ENCODE data around the gene MYH15.

Gene MYH15

DNA sequence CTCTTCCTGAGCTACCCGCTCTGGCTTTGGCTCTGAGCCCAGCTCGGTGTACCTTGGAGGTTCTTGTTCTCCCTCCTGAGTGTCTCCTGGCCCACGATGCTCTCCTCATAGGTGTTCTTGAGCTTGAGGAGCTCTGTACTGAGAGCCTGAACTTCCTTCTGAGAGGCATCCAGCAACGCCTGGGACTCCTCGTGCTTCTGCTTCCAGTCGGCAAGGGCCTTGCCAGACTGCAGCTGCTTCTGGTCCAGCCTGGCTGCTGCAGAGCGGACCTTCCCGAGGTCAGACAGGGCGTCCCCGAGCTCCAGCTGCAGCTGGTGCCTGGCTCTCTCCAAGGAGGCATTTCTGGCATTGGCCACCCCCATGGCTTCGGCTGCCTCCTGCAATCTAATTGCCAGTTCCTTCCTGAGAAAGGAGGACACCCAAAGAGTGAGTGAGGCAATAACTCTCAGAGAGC lies 99.8 kb downstream of the MYH15 start:
- no peak for DNase-seq

DNA sequence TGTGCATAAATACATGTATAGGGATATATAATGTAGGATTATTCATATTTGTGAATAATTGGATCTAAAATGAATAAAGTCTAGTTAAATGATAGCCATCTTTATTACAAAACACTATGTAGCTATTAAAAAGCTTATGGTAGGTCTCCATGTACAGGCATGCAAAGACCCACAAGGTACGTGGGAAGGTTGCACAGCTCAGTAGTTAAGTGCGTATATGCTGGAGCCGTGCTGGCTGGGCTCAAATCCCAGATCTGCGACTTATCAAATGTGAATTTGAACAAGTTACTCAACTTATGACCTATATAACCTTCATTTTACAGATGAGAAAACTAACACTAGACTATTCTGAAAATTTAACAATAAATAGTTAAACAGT lies 100.6 kb downstream of the MYH15 start:
- no peak for DNase-seq

DNA sequence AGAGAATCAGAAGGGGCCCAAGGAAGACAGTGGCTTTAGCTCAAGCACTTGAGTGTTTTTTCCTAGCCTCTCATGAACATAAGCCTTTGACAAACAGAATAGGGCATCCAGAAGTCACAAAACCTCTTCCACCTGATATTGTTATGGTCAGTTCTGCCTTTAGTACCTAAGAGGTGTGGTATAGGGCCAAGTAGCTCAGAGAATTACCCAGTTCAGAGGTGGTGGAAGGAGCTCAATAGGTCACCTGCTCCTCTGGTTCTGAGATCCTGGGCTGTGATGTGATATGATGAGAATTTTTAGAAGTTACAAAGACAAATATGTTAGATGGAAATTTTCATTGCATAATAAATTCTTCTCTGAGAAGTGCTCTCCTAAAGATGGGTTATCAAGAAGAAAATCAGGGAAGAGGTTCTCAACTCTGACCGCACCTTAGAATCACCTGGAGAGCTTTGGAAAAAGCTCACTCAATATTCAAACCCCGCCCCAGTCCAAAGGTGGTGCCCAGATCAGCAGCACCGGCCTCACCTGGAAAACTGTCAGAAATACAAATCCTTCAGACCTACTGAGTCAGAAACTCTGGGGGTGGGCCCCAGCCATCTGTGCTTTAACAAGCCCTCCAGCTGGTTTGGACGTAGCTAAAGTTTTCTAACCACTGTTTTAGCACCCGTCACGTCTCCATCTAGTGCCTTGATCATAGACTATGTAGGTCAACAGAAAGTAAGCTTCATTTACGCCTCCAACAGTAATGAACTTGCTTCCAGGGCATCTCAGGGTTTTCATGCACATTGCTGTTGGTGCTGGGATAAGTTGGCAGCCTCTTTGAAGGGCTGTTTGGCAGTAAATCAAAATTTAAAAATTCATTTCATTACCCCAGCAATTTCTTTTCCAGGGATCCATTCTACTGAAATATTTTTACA lies 101.3 kb downstream of the MYH15 start:
- no peak for DNase-seq

DNA sequence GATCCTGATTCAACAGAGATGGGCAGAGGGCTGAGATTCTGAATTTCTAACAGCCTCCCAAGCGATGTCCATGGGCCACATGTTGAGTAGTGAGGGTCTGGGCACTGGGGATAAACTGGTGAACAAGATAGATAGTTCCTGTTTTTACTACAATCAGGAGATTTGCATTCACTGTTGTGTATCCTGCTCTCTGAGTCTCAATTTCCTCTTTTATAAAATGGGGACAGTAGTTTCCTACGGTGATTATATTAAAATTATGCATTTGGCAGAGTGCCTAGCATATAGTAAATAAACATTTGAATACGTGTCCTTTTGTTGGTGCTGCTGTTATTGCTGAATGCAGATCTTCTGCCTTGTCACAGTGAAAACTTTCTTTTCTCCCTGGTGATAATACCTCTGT lies 102.5 kb downstream of the MYH15 start:
- no peak for DNase-seq

DNA sequence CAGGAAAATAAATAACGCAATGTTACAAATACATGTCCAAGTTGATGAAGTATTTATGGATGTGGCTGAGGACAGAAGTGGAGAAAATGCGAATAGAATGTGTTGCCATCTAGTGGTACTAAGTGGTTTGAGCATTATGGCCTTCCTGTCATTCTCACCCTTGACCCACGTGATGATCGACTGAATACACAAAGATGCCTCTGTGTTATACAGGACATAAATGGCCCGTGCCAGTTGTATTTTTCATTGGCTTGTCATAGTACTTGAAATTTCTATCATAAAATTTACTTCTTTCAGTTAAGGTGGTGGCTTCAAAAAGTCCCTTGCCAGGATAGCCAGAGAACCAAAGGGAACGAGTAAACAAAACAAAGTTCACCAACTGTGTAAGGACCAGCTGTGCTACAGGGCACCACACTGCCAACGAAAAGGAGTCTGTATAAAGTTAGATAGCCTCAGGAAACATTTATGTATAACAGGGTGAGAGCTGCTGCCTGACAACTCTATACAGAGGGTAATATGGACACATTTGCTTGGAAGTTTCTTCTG lies 103.7 kb downstream of the MYH15 start:
- DNase-seq = peak; percentile 39

DNA sequence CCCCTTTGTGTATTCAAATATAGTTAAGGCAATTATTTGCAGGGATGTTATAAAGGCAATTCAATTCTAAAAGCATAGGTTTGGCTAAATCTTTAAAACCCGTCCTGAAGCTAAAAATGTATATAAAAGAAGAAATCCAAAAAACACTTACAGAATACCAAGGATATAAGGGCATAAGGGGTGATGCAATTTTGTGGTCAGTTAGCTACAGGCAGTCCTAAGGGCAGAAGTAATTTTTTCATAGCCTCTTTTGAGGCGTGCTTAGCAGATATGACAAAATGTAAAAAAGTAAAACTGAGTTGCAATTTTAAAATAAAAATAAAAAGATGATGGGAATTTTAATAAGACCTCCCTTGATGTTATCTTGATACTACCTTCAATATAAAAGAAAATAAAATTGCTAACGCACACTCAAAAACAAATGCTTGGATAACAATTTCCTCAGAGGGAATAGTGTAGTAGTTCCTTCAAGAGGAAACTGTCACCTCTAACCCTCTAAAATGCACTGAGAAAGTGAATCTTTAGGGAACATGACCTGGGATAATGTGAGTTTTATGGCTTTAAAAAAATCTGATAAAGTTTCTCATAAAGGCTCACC lies 104.2 kb downstream of the MYH15 start:
- no peak for DNase-seq

DNA sequence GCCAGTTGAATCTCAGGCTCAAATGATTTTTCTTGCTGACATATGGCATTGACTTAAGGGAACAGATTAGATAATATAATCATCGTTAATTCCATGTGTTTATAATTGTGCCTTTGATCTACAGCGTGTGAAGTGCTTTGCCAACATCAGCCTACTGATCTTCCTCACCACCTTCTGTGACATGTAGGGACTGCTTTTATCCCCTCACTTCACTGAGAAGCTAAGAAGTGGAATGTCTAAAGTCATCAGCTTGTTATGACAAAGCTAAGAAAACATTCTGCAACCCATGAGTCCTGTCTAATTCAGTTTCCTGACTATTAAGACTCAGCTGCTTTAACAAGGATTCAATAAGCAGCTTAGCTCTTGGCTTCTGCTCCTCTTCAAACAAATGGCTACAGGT lies 106.0 kb downstream of the MYH15 start:
- DNase-seq = no peak

DNA sequence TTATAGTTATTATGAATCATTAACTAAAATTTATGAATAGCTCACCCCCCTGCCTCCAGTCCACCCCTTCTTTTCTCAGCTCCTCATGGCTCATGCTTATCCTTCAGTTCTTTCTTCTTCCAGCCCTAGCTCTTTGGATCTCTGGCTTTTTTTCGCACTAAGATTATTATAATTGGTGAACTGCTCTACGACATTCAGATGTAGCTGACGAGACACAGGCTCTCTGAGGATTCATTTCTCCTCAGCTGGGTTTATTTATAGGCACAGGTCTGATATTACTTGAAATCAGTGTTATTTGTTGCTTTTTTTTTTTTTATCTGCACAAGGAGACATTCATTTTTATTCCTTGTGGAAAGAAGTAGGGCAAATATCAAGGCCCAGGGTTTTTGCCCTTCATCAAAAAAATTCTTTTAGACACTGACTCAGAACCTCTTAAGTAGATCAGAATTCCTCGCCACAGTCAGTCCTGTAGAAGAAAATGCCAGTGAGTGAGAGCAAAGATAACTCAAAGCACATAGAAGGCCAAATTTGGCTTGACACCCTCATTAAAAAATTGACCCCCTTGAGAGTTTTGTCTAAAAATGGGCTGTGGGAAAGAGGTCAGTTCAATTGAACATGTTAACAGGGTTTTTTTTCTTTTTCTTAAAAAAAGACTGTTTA lies 106.6 kb downstream of the MYH15 start:
- no peak for DNase-seq

DNA sequence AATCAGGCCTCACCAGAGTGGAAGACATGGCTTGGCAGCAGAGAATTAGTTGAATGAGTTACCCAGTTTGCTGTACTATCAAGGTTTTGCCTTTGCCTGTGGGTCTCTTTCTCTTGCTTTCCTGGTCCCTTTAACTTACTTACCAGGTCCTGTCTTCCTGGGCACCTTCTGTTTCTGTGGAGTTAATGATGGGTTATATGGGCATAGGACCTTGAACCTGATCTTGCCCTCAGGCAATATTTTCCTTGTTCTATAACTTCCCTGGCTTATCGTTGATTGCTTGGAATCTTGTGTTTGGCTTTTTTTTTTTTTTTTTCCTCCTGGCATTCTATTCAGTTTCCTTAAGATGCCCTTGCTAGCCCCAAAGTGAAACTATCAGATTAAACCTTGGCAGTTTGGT lies 107.2 kb downstream of the MYH15 start:
- no peak for DNase-seq

DNA sequence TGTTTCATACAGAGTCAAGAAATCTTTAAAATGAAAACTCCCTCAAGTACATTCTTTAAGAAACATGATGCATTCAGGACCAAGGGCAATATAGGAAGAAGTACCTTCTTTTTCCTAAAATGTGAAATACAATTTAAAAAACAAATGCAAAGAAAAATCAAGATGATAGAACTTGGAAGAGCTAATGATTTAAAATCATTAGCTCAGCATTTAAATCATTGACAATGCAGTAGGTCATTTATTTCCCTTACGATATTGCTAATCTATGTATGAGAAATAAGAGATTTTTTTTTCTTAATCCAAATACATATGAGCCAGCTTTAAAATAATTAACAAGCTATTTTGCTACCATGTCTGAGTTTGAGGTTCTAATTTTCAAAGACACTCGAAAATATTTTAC lies 108.6 kb downstream of the MYH15 start:
- no peak for DNase-seq

DNA sequence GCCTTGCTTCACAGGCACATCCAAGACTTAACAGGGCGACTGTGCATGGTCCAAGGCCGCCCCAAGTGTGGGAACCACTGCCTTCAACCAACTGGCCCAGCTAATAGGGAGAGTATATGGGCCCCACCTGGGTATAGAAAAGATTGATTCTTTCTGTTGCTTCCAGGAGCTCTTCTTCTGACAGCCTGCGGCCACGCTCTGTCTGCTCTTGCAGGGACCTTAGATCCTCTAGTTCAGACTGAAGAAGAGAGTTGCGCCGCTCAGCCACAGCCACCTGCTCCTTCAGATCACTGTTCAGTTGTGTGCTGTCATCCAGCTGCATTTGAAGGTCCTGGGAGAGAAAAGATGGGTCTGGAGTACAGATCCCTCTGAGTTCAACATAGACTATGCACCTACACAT lies 111.9 kb downstream of the MYH15 start:
- no peak for DNase-seq

DNA sequence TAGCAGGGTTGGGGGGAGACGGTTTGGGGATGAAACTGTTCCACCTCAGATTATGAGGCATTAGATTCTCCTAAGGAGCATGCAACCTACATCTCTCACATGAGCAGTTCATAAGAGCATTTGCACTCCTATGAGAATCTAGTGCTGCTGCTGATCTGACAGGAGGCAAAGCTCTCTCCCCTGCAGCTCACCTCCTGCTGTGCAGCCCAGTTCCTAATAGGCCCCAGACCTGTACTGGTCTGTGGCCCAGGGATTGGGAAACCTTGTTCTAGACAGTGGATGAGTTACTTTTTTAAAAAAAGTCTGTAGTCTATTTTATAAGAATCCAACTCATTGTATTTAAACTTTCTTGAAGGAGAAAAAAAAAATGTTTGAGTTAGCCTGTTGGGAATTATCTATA lies 114.1 kb downstream of the MYH15 start:
- DNase-seq = no peak

DNA sequence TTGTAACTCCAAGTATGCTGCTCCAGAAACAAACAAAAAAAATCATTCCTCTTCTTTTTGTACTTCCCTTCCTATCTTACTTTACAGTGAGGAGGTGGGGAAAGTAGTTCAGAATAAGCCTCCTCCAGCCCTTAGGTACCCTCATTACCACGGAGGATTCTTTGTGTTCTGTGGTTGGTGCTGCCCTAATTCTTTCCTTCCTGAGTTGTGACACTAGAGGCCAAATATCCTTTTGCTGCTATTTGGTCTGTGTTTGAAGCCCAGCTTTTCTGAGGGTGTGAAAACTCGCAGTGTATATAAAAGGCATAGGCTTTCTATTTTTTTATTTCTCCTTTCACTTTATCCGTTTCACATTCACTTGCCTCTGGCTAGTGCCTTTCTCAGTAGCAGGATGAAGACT lies 115.8 kb downstream of the MYH15 start:
- no peak for DNase-seq

DNA sequence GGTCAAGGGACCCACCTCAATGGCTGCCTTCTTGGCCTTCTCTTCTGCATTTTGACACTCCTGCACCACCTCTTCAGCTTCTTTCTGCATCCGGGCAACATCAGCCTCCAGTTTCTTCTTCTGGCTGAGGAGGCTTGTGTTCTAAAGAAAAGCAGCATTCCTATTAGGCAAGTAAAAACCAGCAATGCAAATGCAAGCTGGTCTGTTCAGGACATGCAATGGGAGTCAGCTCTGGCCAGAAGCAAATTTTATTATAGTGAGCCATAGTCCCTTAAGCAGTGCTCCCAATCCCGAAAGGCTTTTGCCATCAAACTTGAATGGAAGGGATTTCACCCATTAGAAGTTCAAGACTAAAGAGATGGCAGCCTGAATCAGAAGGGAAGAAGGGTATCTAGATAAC lies 116.4 kb downstream of the MYH15 start:
- no peak for DNase-seq

DNA sequence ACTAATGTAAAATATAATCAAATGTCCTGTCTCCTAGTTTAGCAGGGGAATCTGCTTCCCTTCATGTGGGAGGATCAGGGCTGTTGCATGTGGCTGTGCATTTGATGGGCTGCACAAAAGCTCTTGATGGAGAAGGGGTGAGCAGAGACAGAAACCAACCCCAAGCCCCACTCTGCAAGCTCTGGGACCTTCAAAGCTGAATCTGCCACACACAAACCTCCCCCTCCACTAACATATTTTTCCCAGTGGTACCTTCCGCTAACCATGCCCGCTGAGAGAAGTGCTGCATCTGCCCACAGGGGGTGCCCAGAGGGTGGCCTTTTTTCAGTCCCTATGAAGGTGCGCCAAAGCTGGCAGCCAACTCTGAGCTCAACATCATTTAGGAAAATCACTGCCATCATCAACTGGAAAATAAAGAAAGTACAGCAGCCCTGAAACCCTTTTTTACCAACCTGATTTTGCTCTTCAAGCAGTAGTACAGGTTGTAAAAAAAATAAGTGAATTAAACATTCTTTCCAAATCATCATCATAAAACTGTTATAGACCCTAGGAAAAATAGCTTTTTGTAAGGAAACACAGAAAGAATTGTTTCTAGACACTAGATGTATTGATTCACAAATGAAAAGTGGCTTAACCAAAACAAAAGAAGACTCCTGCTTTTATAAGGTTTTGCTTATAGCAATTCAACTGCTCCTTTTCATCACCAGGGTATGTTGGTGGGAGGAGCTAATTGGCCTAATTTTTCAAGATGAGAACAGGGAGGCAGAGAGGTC lies 117.1 kb downstream of the MYH15 start:
- no peak for DNase-seq

DNA sequence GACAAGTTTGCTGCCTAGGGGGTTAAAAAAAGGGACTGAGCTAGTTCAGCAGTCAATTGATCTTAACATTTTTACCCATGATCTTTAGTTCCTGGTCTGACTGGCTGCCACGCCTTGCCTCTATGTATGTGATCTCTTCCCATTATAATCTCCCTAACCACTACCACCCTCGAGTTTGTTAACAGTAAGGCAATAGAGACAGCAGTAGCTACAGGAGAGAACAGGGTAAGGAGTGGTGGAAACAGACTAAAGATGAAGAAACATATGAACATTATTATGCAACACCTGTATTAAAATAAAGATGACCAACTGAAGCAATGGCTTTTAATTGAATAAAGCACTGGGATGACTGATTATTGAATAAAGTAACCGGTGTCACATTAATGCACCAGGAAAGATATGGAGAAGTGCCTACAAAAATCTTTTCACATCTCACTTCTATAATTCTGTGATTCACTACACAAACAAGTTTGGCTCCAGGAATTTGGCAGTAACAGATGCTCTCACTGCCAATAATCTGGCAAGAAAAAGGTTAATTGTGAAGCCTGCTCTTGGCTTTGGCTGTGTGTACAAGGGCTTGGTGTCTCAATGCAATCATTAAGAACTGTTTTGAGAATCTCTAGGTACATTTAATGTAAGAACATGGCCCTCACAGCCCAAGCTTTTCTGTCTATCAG lies 118.3 kb downstream of the MYH15 start:
- no peak for DNase-seq

DNA sequence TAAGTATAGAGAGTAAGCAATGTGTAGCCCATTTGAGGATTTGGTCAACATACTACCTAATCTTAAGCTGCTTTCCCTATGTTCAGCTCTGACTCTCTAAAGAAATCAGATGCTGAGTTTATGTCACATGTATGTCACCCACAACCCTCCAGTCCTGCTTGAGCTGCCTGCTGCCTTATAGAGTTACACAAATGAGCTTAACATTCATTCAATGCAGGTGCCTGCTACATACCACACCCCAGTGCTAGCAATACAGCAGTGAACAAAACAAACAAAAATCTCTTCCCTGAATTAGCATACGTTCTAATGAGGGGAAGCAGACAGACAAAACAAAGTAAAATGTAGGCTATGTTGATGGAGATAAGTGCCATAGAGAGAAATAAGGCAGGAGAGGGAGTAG lies 121.0 kb downstream of the MYH15 start:
- no peak for DNase-seq

DNA sequence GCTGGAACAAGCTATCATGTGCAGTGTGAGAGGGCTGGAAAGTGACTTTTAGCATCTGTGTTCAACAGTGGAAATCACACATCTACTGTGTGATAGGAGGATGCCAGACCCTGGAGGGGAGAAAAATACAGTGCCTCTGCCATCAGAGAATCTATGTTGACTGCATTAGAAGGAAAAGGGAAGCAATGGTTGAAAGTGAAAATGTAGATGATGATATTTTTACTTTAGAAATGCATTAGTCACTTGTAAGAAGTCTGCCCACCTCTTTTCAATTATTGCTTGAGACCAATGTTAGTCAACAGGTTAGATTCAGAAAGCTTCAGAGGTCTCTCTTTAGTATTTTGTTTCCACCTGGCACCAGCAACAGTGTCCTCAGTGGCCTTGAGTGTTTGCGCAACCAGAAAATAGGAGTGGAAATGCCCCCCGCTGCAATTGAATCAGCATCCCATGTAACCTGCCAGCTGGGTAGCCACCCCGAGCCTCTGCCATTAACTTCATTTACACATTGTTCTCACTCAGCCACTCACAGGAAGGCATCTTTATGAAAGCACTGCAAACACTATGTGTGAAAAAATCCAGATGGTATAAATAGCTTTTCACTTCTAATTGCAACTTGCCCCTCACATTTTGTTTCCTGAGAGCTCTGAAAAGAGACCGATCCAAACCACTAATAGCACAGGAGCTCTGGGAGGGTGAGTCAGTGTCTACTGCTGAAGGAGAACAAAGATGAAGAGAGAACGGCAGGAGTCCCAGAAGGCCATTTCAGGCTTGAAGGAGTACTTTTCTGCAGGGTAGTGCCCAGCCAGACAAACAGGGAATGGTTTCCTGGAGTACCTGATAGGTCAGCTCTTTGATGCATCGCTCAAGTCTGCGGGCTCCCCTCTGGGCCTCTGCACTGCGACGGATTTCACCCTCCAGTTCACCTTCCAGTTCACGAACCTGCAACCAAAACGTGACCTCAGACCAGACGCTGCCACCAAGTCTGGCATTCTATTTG lies 122.0 kb downstream of the MYH15 start:
- peak; percentile 19 for DNase-seq

DNA sequence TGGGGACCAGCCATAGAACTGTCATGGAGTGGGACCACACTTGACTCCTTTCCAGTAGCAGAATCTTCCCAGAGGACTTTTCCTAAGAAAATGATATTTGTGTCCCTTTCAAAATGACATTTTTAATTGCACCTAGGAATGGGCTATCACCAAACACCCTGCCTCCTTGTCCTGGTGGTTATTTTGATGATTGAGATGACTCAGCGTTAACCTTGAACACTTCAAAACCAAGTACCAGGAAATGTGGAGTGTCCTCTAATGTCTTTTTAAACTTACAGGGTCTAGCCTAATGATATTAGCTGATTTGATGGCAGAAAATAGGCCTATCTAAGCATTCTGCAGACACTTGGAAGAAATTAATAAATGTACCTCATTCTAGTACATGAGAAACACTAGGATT lies 123.3 kb downstream of the MYH15 start:
- DNase-seq = no peak

DNA sequence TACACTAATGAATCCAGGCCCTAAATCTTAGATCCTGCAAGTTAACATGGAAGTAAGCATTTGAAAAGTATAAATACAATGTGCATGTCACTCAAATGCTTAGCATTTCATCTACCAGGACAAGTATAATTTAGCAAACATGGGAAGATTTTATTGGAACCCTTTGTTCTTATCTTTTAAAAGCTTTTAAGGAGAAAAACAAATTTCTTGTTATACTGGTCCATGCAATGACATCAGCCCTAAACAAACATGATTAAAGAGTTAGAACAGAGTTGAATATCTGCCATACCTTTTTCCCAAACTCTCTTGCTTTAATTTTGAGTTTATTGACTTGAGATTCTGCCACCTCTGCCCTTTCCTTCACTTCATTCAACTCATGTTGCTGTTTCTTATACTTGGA lies 127.1 kb downstream of the MYH15 start:
- DNase-seq = no peak

DNA sequence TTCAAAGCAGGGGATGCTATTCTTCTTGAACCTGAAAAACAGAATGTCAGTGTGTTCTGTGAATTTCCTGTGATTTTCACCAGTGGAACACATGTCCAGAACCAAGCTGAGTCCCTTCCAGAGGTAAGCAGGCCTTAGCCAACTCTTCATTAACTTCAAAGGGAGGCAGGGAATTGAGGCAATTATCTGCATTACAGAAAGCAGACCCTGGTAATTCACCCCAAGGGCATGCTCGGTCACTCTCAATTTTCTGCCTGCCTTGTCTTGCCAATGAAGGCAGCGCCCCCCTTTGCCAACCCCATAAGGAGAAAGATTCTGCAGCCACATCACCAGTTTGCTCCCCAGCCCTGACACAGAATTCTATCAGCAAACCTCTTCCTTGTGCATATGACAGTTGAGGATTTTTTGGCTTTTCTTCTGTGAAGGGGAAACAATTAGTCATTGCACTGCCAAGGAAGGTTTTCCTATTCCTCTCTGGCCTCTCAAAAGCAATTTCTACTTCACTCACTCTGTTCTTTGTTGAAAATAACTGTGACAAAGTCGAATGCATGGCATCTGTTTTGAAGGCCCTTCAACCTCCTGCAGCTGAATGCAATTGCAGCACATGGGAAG lies 128.8 kb downstream of the MYH15 start:
- DNase-seq = no peak

All from stimulated activated CD4-positive, alpha-beta T cell treated with anti-CD3 and anti-CD28 coated beads, Interleukin-4, amount 100 ng/mL, for 24 hours (primary cell).